Ascending aorta (tissue), 2 donors: ENCODE data around the gene TOLLIP. TPM values are rescaled to one million over a fixed set of nuclear protein-coding genes. Genes with fewer than 3 reads are reported as not detected.

Experiments used
- DNase-seq, 2 donors: peaks; one replicate each; pipeline ENCODE4 v3.0.0-alpha.2; 2019; ENCODE audit warnings: low spot score in 2 of 2
- H3K27ac ChIP-seq, 2 donors: fragments of 200-600 bp; sonication (generic); one replicate each; pipeline ENCODE4 v1.5.1; 2016 to 2017; ENCODE audit warnings: mild to moderate bottlenecking in 1 of 2
- H3K27me3 ChIP-seq: fragments of 200-600 bp; sonication (generic); one replicate; pipeline ENCODE4 v1.5.1; 2017
- H3K36me3 ChIP-seq, 2 donors: fragments of 200-600 bp; sonication (generic); one replicate each; pipeline ENCODE4 v1.5.1; 2016
- H3K4me1 ChIP-seq, 2 donors: fragments of 200-600 bp; sonication (generic); one replicate each; pipeline ENCODE4 v1.5.1; 2016 to 2017; ENCODE audit warnings: mild to moderate bottlenecking in 1 of 2
- H3K4me3 ChIP-seq, 2 donors: fragments of 200-600 bp; sonication (generic); one replicate each; pipeline ENCODE4 v1.5.1; 2016 to 2017; ENCODE audit warnings: mild to moderate bottlenecking in 1 of 2
- H3K9me3 ChIP-seq, 2 donors: fragments of 200-600 bp; sonication (generic); one replicate each; pipeline ENCODE4 v1.5.1; 2016
- intact Hi-C: fragments of 100-400 bp; cut with DNase I; formaldehyde crosslinking; loops from one replicate; pipeline ENCODE4 v1.15.1; 2023
- total RNA-seq: library from RNA; depleted of rRNA; stranded (reverse); fragments of >200 nt; gene quantifications from one replicate; pipeline ENCODE4 v1.1.0, GENCODE V29; 2016
- TF ChIP-seq, protein P1 (sequence below), 3 experiments: fragments of 200-600 bp in 2 of 3; fragments of 450-650 bp in 1 of 3; sonication (generic) in 2 of 3; IDR thresholded peaks; one replicate each; pipeline ENCODE4 v1.5.1; 2016 to 2019; ENCODE audit warnings: antibody characterized with exemption in 3 of 3, mild to moderate bottlenecking in 1 of 3, moderate library complexity in 1 of 3

TOLLIP gene
- total RNA-seq, 1 donor from 2014 or later, result 63.0 TPM

DNA sequence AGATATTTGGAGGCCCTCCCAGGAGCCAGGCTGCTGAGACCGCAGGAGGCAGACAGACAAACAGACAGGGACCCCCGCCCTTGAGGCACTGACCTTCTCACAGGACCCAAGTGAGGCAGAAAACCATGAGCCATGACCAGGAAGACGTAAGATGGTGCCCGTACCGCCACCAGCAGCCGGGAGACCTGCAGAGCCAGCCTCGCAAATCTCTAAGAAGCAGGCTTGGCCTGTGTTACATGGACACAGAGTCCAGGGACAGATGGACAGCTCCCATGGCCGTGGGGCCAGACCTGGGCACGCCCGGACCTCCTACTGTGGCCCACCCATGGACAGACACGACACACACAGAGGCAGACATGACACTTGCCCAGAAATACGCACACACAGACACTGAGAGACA is 30.7 kb upstream of the TOLLIP start:
- Histone ChIP-seq H3K4me3 (no peak overlapping the region), H3K9me3 (no peaks in the 10 kb centered on the region), H3K36me3 (no peaks in the 10 kb centered on the region), H3K4me1 (peaks cover 5 to 7% of the 10 kb centered on the region in 2 donors), H3K27me3 (no peaks in the 10 kb centered on the region), H3K27ac (no peak overlapping the region)
- TF ChIP-seq, protein P1, sequence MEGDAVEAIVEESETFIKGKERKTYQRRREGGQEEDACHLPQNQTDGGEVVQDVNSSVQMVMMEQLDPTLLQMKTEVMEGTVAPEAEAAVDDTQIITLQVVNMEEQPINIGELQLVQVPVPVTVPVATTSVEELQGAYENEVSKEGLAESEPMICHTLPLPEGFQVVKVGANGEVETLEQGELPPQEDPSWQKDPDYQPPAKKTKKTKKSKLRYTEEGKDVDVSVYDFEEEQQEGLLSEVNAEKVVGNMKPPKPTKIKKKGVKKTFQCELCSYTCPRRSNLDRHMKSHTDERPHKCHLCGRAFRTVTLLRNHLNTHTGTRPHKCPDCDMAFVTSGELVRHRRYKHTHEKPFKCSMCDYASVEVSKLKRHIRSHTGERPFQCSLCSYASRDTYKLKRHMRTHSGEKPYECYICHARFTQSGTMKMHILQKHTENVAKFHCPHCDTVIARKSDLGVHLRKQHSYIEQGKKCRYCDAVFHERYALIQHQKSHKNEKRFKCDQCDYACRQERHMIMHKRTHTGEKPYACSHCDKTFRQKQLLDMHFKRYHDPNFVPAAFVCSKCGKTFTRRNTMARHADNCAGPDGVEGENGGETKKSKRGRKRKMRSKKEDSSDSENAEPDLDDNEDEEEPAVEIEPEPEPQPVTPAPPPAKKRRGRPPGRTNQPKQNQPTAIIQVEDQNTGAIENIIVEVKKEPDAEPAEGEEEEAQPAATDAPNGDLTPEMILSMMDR (IDR thresholded peaks at IDR 0.05), result no peak
- peak in 1 of 2 donors; percentile 42 for DNase-seq
- intact Hi-C loops, result no loop called here

DNA sequence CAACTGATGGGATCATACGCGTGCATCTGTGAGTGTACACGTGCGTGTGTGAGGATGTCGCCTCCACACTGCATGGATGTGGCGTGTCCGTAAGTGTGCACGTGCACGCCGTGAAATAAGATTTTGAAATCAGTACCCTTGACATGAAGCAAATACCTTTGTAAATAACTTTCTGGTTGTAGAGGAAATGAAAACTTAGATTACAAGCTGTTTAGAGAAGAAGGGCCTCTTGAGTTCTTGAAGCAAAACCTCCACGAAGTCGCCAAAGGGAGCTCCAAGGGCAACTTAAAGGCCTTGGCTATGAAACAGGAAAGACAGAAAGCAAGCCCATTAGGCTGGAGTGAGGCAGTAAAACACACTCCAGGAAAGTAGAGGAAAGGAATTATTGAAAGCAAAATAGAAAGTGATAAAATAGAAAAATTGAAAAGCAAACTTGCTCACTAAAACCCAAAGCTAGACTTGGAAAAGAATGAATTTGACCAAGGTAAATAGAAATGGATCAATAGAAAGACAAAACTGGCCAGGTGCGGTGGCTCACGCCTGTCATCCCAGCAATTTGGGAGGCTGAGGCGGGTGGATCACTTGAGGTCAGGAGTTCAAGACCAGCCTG is 29.7 kb upstream of the TOLLIP start:
- peak in 1 of 2 donors; percentile 47 for DNase-seq
- Histone ChIP-seq H3K27me3 (no peaks in the 10 kb centered on the region), H3K27ac (peak overlapping the region in 1 of 2 donors; percentile 44), H3K36me3 (no peaks in the 10 kb centered on the region), H3K4me1 (peaks cover 5 to 8% of the 10 kb centered on the region in 2 donors), H3K9me3 (no peaks in the 10 kb centered on the region), H3K4me3 (no peak overlapping the region)
- TF ChIP-seq, protein P1 (IDR thresholded peaks at IDR 0.05), result no peak
- intact Hi-C loops, result no loop called here

DNA sequence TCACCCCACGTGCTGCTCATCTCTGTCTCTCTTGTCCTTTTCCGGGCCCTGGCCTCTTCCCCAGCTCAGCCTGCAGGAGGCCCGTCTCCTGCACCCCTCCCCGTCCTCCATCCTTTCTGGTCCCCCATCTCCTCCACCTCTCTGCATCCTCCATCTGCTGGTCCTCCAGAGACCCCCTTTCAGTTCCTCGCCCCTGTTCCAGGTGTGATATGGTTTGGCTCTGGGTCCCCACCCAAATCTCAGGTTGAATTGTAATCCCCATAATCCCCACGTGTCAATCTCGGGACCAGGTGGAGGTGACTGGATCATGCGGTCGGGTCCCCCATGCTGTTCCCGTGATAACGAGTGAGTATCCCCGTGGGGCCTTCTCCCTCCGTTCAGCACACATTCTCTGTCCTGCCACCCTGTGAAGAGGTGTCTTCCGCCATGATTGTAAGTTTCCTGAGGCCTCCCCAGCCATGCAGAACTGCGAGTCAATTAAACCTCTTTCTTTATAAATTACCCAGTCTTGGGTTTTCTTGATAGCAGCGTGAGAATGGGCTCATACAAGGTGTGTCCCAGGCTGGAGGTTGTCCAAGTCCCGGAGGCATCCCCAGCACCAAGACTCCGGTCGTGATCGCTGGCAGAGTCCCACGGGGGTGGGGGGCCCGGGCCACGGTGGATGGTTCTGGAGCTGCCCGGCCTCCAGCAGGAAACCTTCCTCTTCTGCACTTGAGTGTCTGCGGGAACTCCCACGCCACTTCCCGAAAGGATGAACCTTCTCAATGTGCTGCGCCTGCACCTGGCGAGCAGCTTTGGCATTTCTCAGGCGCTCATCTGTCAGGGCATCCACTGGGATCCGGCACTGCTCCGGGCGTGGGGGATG is 29.0 kb upstream of the TOLLIP start:
- H3K36me3 ChIP-seq, result no peaks in the 10 kb centered on the region
- peak in 1 of 2 donors; percentile 67 for DNase-seq
- TF ChIP-seq, protein P1 (IDR thresholded peaks at IDR 0.05), result no peak
- no peak overlapping the region for H3K4me3 ChIP-seq
- peaks cover 5 to 8% of the 10 kb centered on the region in 2 donors for H3K4me1 ChIP-seq
- H3K9me3 ChIP-seq, result no peaks in the 10 kb centered on the region
- intact Hi-C loops, result no loop called here
- H3K27ac ChIP-seq, result peak overlapping the region; percentile 80 to 82
- no peaks in the 10 kb centered on the region for H3K27me3 ChIP-seq

DNA sequence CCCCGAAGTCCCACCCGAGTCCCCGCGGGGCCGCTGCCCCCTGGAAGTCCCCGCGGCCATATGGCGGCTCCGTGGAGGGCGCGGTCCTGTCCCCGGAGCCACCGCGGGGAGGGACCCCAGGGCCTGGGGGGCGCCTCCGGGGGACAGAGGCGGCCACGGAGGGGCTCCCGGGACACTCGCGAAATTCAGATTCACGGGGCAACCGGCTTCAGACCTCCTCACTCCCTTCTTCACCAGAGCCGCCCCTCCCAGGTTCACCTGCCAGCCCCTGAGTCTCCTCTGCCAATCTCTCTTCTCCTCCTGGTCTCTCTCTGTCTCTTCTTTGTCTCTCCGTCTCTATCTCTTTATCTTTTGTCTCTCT is 28.2 kb upstream of the TOLLIP start:
- intact Hi-C loops, result loop anchor here (2.0 kb wide), 1 partner anchor 73 kb away; no protein-coding TSS in a partner anchor
- DNase-seq, result no peak

DNA sequence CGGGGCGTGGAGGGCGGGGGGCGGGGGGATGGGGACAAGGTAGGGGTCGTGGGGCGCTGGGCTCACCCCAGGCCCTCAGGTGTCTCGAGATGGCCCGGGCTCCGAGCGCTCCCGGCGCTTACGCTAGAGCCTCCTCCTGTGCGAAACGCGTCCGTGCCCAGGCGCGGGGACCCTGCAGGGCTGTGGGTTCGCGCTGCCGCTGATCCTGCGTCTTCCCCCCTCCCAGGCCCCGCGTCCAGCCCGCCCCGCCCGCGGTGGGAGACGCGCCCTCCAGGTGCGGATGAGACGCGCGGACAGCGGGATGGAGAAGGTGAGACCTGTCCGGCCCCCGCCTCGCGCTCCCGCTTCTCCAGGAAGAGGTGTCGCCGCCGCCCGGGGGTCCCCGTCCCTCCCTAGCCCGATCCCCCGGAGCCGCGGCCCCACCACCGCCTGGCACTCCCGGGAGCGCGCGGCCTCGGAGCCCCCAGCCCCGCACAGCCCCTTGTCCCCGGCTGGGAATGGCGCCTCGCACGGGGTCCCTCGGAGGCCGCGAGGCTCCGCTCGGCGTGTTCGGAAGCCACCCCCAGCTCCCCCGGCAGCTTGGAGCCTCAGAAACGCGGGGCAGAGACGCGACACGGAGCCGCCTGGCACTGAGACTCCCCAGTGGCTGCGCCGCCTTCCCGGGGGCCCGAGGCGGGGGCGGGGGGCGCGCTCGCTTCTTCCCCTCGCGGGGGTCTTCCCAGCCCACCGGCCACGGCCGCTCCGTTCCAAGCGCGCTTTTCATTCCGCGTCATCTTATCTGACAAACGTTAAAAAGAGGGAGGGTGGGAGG is 27.6 kb upstream of the TOLLIP start:
- no peaks in the 10 kb centered on the region for H3K27me3 ChIP-seq
- intact Hi-C loops, result loop anchor here (1.0 to 2.0 kb wide), 2 partner anchors 52 to 72 kb away; partner anchors contain the start of gene BRSK2
- TF ChIP-seq, protein P1 (IDR thresholded peaks at IDR 0.05), result no peak
- peaks cover 5 to 8% of the 10 kb centered on the region in 2 donors for H3K4me1 ChIP-seq
- peak in 1 of 2 donors; percentile 73 for DNase-seq
- H3K27ac ChIP-seq, result peak overlapping the region; percentile 80 to 82
- H3K4me3 ChIP-seq, result peak overlapping the region; percentile 36 to 58
- no peaks in the 10 kb centered on the region for H3K36me3 ChIP-seq
- no peaks in the 10 kb centered on the region for H3K9me3 ChIP-seq

More for the DNA sequence above, 28.2 kb upstream of the TOLLIP start:
- Histone ChIP-seq H3K4me3 (peak overlapping the region in 1 of 2 donors; percentile 58), H3K36me3 (no peaks in the 10 kb centered on the region), H3K27ac (peak overlapping the region; percentile 80 to 82), H3K4me1 (peaks cover 5 to 8% of the 10 kb centered on the region in 2 donors), H3K27me3 (no peaks in the 10 kb centered on the region), H3K9me3 (no peaks in the 10 kb centered on the region)
- TF ChIP-seq, protein P1 (IDR thresholded peaks at IDR 0.05), result no peak
